Liver (tissue), 2 donors: Measurements from ENCODE around the gene GMDS.

Experiments used
- CTCF ChIP-seq: fragments of 150-350 bp; IDR thresholded peaks from 2 replicates; pipeline ENCODE4 v1.5.1; 2017; ENCODE audit warnings: improper control_type of control experiment, low read depth, low read length; ENCODE audit not compliant: missing input control
- FOXA1 ChIP-seq: IDR thresholded peaks from 2 replicates; pipeline ENCODE4 v1.6.1; 2016; ENCODE audit warnings: antibody characterized with exemption
- donor health status: healthy.

DNA sequence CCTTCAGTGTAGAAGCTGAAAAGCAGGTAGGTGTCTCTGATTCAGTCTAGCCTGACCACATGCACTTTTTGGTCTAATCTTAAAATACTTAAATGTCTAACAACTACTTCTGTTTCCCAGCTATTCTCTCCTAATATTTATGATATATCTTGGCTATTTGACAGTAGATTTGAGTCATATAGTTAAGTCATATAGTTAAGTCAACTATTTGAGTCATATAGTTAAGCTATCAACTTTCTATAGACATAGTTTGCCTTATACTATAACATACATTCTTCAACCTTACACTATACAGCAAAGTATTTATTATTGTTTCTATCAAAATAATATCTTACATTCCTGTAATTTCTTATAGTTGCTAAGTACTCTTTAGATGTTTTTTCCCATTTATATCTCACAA lies 110.9 kb downstream of the GMDS start:
- TF ChIP-seq CTCF (no peak), FOXA1 (no peak)
